ENCODE results near the gene HOXA4. TPM values are rescaled to one million over a fixed set of nuclear protein-coding genes. Genes with fewer than 3 reads are reported as not detected.

The HOXA4 gene
- total RNA-seq, 1 donor from 2014 or later, result 0.98 TPM

- no peaks in the 10 kb centered on the region for H3K27me3 ChIP-seq
- H3K4me1 ChIP-seq, result peaks cover 16% of the 10 kb centered on the region
- H3K27ac ChIP-seq, result no peak overlapping the region
- TF ChIP-seq POLR2A (IDR thresholded peaks at IDR 0.05), result no peak
- no peak for TF ChIP-seq POLR2AphosphoS5 (IDR thresholded peaks at IDR 0.05; ENCODE audit: insufficient read depth in 1 of 2, low read depth in 1 of 2)
- no peak for TF ChIP-seq CTCF (IDR thresholded peaks at IDR 0.05)
- intact Hi-C loops (cut with DNase I), result no loop called here
- no peaks in the 10 kb centered on the region for H3K9me3 ChIP-seq
- DNase-seq (ENCODE audit: extremely low spot score in 2 of 2), result no peak
- no peak overlapping the region for H3K4me3 ChIP-seq
- H3K36me3 ChIP-seq, result no peaks in the 10 kb centered on the region
Measured at GRCh38 chr7:27126596-27127327, 3.8 kb downstream of the HOXA4 start.

GRCh38 chr7:27125986-27126394 lies 4.6 kb downstream of the HOXA4 start:
- TF ChIP-seq POLR2A (IDR thresholded peaks at IDR 0.05), result no peak
- no peak for TF ChIP-seq POLR2AphosphoS5 (IDR thresholded peaks at IDR 0.05; ENCODE audit: insufficient read depth in 1 of 2, low read depth in 1 of 2)
- TF ChIP-seq CTCF (IDR thresholded peaks at IDR 0.05), result no peak
- H3K9me3 ChIP-seq, result no peaks in the 10 kb centered on the region
- no peak for DNase-seq (ENCODE audit: extremely low spot score in 2 of 2)
- no peak overlapping the region for H3K4me3 ChIP-seq
- intact Hi-C loops (cut with DNase I), result no loop called here
- no peaks in the 10 kb centered on the region for H3K27me3 ChIP-seq
- no peaks in the 10 kb centered on the region for H3K36me3 ChIP-seq
- peaks cover 12% of the 10 kb centered on the region for H3K4me1 ChIP-seq
- no peak overlapping the region for H3K27ac ChIP-seq

GRCh38 chr7:27124902-27125689 lies 5.5 kb downstream of the HOXA4 start:
- Histone ChIP-seq H3K9me3 (no peaks in the 10 kb centered on the region), H3K4me1 (peaks cover 8% of the 10 kb centered on the region), H3K4me3 (no peak overlapping the region), H3K27me3 (no peaks in the 10 kb centered on the region), H3K27ac (no peak overlapping the region), H3K36me3 (no peaks in the 10 kb centered on the region)
- DNase-seq (ENCODE audit: extremely low spot score in 2 of 2), result no peak
- TF ChIP-seq CTCF (IDR thresholded peaks at IDR 0.05), result no peak
- no peak for TF ChIP-seq POLR2A (IDR thresholded peaks at IDR 0.05)
- no peak for TF ChIP-seq POLR2AphosphoS5 (IDR thresholded peaks at IDR 0.05; ENCODE audit: insufficient read depth in 1 of 2, low read depth in 1 of 2)
- intact Hi-C loops (cut with DNase I), result no loop called here

- H3K4me3 ChIP-seq, result no peak overlapping the region
Measured at GRCh38 chr7:27124096-27124901, 6.3 kb downstream of the HOXA4 start.

More at GRCh38 chr7:27124096-27124901, 6.3 kb downstream of the HOXA4 start:
- H3K27me3 ChIP-seq, result no peaks in the 10 kb centered on the region
- H3K27ac ChIP-seq, result no peak overlapping the region
- intact Hi-C loops (cut with DNase I), result no loop called here
- peaks cover 1% of the 10 kb centered on the region for H3K4me1 ChIP-seq
- no peak for DNase-seq (ENCODE audit: extremely low spot score in 2 of 2)
- no peak for TF ChIP-seq POLR2AphosphoS5 (IDR thresholded peaks at IDR 0.05; ENCODE audit: insufficient read depth in 1 of 2, low read depth in 1 of 2)
- TF ChIP-seq CTCF (IDR thresholded peaks at IDR 0.05), result no peak
- no peak for TF ChIP-seq POLR2A (IDR thresholded peaks at IDR 0.05)
- H3K36me3 ChIP-seq, result no peaks in the 10 kb centered on the region
- H3K9me3 ChIP-seq, result no peaks in the 10 kb centered on the region
